ENCODE results near the gene PRR20C. TPM values are rescaled to one million over a fixed set of nuclear protein-coding genes. Genes with fewer than 3 reads are reported as not detected.

Gene PRR20C
- total and polyA plus RNA-seq, 2 of the 4 experiments (the other 2 are of a cell fraction): not detected

DNA sequence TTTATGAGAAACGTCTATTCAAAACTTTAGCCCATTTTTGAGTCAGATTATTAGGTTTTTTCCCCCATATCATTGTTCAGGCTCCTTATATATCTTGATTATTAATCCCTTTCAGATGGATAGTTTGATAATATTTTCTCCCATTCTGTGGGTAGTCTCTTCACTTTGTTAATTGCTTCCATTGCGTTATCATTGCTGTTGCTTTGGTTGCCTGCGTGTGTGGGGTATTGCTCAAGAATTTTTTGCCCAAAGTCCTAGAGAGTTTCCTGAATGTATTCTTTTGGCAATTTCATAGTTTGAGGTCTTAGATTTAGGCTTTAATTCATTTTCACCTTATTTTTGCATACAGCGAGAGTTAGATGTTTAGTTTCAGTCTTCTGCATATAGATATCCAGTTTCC is 38.9 kb upstream of the PRR20C start:
- WGBS, 2 experiments (ENCODE audit: extremely low coverage in 2 of 2, insufficient read length in 1 of 2): no CpG with 5 or more reads among the region's 4 CpGs
- no peak overlapping the region for H2BK15ac ChIP-seq (ENCODE audit: low read depth, low read length)
- no peak overlapping the region for H2AFZ ChIP-seq (replicated peaks; ENCODE audit: low read length, poor library complexity)
- H3K9me1 ChIP-seq (ENCODE audit: insufficient read depth, low read length): no peaks in the 10 kb centered on the region
- no peak overlapping the region for H4K8ac ChIP-seq (ENCODE audit: low read depth in 2 of 2, low read length in 2 of 2)
- ChIA-PET CTCF (no interaction called here), POLR2A (ENCODE audit: unreplicated experiment) (no interaction called here)
- H3K27me3 ChIP-seq (ENCODE audit: control insufficient read depth, insufficient read depth, low read length): no peaks in the 10 kb centered on the region
- dilution Hi-C loops (cut with HindIII; ENCODE audit: low sequenced_read_pairs, unreplicated experiment) (no loop called here), intact Hi-C loops (cut with micrococcal nuclease) (no loop called here), in situ Hi-C loops (cut with MboI; ENCODE audit: low sequenced_read_pairs) (no loop called here)
- no peaks in the 10 kb centered on the region for H3K36me3 ChIP-seq (ENCODE audit: control insufficient read depth, insufficient read depth, low read length)
- no peak overlapping the region for H3K4me3 ChIP-seq (ENCODE audit: insufficient read depth, low read depth, low read length)
- no peak overlapping the region for H4K91ac ChIP-seq (ENCODE audit: insufficient read depth, low read depth, low read length)
- no peak overlapping the region for H3K27ac ChIP-seq (ENCODE audit: insufficient read depth, low read length)
- no peak overlapping the region for H2BK5ac ChIP-seq (ENCODE audit: low read depth, low read length, poor library complexity, severe bottlenecking)
- no peak overlapping the region for H3K56ac ChIP-seq (ENCODE audit: extremely low read depth, insufficient read depth, low read length)
- no peaks in the 10 kb centered on the region for H4K20me1 ChIP-seq (ENCODE audit: insufficient read depth, low read length)
- TF ChIP-seq, protein P1, sequence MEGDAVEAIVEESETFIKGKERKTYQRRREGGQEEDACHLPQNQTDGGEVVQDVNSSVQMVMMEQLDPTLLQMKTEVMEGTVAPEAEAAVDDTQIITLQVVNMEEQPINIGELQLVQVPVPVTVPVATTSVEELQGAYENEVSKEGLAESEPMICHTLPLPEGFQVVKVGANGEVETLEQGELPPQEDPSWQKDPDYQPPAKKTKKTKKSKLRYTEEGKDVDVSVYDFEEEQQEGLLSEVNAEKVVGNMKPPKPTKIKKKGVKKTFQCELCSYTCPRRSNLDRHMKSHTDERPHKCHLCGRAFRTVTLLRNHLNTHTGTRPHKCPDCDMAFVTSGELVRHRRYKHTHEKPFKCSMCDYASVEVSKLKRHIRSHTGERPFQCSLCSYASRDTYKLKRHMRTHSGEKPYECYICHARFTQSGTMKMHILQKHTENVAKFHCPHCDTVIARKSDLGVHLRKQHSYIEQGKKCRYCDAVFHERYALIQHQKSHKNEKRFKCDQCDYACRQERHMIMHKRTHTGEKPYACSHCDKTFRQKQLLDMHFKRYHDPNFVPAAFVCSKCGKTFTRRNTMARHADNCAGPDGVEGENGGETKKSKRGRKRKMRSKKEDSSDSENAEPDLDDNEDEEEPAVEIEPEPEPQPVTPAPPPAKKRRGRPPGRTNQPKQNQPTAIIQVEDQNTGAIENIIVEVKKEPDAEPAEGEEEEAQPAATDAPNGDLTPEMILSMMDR (conservative IDR thresholded peaks at IDR 0.05; ENCODE audit: low read depth, low read length): no peak
- TF ChIP-seq SMC3 (IDR thresholded peaks at IDR 0.05; ENCODE audit: low read depth, low read length) (no peak), FOS (IDR thresholded peaks at IDR 0.05; ENCODE audit: low read depth, low read length) (no peak), MXI1 (IDR thresholded peaks at IDR 0.05; ENCODE audit: borderline replicate concordance, low read depth, low read length) (no peak), RFX5 (IDR thresholded peaks at IDR 0.05; ENCODE audit: low read depth, low read length) (no peak), RAD21 (IDR thresholded peaks at IDR 0.05; ENCODE audit: low read length) (no peak), MAFK (IDR thresholded peaks at IDR 0.05; ENCODE audit: low read depth, low read length) (no peak)
- TF ChIP-seq, protein P2, sequence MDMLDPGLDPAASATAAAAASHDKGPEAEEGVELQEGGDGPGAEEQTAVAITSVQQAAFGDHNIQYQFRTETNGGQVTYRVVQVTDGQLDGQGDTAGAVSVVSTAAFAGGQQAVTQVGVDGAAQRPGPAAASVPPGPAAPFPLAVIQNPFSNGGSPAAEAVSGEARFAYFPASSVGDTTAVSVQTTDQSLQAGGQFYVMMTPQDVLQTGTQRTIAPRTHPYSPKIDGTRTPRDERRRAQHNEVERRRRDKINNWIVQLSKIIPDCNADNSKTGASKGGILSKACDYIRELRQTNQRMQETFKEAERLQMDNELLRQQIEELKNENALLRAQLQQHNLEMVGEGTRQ (IDR thresholded peaks at IDR 0.05; ENCODE audit: low read depth, low read length): no peak
- TF ChIP-seq, protein P3, sequence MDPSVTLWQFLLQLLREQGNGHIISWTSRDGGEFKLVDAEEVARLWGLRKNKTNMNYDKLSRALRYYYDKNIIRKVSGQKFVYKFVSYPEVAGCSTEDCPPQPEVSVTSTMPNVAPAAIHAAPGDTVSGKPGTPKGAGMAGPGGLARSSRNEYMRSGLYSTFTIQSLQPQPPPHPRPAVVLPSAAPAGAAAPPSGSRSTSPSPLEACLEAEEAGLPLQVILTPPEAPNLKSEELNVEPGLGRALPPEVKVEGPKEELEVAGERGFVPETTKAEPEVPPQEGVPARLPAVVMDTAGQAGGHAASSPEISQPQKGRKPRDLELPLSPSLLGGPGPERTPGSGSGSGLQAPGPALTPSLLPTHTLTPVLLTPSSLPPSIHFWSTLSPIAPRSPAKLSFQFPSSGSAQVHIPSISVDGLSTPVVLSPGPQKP (IDR thresholded peaks at IDR 0.05; ENCODE audit: borderline replicate concordance, low read depth, low read length): no peak
- H2AK9ac ChIP-seq (replicated peaks; ENCODE audit: low read depth, low read length, poor library complexity): no peak overlapping the region
- H3K9ac ChIP-seq (ENCODE audit: low read depth, low read length): no peak overlapping the region
- DNase-seq: no peak
- no peak overlapping the region for H2AK5ac ChIP-seq (ENCODE audit: low read depth, low read length)
- H3K4me1 ChIP-seq (ENCODE audit: control insufficient read depth, insufficient read depth, low read length): no peaks in the 10 kb centered on the region
- H3K4me2 ChIP-seq (ENCODE audit: low read depth, low read length): no peak overlapping the region
- no peak for ATAC-seq (ENCODE audit: low read depth)
- H3K4ac ChIP-seq (ENCODE audit: low read depth, low read length): no peak overlapping the region
- H3K79me1 ChIP-seq (ENCODE audit: low read depth in 1 of 2, low read length in 2 of 2): no peaks in the 10 kb centered on the region
- peaks cover 10% of the 10 kb centered on the region for H3K9me3 ChIP-seq (ENCODE audit: control insufficient read depth, insufficient read depth, low read length)
- H2BK20ac ChIP-seq (ENCODE audit: low read depth, low read length): no peak overlapping the region
- H3K23ac ChIP-seq (ENCODE audit: low read depth, low read length): no peak overlapping the region
- no peak overlapping the region for H3K18ac ChIP-seq (ENCODE audit: low read depth, low read length)
- no peak overlapping the region for H2BK120ac ChIP-seq (ENCODE audit: low read depth, low read length)
- H3K14ac ChIP-seq (replicated peaks; ENCODE audit: low read depth, low read length): no peak overlapping the region
- H4K5ac ChIP-seq (ENCODE audit: low read depth, low read length): no peak overlapping the region
- no TSS peak for BruUV-seq (replicated peaks)
